GM19467 (cell line): ENCODE data around the gene HIBADH.
"Not testable (repeated sequence)": the region's sequence is repeated elsewhere in the genome, so short reads cannot be mapped to it uniquely, and the experiment has no call there.

Source experiments
- ATAC-seq: cut with Tn5 transposase; IDR thresholded peaks from one replicate; pipeline ENCODE4 v1.9.1; 2021; ENCODE audit warnings: mild to moderate bottlenecking, moderate library complexity; ENCODE audit not compliant: unreplicated experiment

Gene HIBADH

GRCh38 chr7:27603813-27604212 is 58.9 kb downstream of the HIBADH start:
- ATAC-seq, result no peak

- no peak for ATAC-seq
Measured at GRCh38 chr7:27602766-27603165, 59.9 kb downstream of the HIBADH start.

DNA sequence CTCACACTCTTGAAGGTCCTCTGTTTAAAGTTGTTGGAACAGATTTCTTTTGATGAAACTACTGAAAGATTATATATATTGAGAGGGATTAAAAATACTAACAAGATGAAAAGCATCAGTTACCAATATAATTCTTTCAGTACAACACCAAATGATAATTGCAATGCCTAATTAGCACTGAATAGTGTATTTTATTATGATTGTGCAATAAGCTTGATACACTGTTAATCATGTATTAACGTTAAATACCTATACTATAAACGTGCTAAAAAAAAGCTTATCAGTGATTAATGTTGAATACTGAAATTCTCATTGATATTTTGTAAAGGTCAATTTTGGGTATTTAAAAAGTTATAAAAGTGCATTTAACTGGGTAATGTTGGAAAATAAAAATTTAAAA is 61.5 kb downstream of the HIBADH start:
- no peak for ATAC-seq

GRCh38 chr7:27600247-27600646 is 62.4 kb downstream of the HIBADH start:
- no peak for ATAC-seq

GRCh38 chr7:27595009-27595408 is 67.7 kb downstream of the HIBADH start:
- no peak for ATAC-seq

DNA sequence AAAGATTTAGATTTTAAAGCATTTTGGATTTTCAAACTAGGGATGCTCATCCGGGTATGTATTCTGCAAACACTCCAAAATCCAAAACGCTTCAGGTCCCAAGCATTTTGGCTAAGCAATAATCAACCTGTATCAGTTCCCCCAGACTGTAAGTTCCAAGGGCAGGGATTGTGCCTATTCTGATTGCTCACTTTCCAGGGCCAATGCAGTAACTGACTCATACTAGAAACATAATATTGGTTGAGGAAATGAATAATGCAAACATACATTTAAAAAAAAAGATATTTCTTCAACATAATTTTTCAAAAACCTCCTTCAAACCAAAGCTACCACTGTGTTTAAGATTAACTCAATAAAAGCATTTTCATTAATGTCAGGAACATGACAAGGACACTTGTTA is 69.5 kb downstream of the HIBADH start:
- no peak for ATAC-seq

DNA sequence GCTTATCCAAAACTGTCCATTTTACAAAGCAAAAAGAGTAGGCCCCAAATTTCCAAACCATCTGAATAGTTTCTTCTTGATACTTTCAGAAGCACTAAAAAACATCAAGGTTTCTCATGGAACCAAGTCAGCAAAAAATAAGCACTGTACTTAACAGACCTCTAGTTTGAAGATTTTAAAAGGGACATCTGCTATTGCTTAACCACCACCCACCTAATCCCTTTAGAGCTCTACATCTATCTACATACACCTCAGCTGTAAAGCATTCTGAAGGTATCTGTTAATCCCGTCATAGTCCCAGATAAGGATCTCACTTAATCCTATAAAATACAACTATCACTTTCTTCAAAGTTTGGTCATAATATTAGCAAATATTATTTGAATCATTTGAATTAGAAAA is 72.3 kb downstream of the HIBADH start:
- no peak for ATAC-seq

DNA sequence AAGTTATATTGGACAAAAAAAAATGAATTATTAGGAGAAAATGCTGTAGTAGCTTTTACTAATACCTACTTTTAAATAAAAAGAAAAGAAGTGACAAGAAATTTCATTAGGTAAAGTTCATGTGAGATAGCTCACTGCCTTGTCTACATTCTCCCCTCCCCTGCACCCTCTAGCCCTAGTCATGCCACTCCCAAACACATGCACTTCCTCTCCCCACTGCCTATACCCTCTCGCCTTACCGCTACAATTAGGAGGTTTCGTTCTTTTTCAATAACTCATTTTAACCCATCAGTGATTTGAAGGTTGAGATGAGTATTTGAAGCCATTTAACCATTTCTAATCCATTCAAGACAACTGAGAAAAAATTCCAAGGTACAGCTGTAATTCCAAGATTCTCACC is 75.3 kb downstream of the HIBADH start:
- no peak for ATAC-seq

- ATAC-seq, result peak; percentile 83
Measured at GRCh38 chr7:27586825-27587224, 75.9 kb downstream of the HIBADH start.

GRCh38 chr7:27585781-27586447 is 76.8 kb downstream of the HIBADH start:
- no peak for ATAC-seq

GRCh38 chr7:27581906-27582305 is 80.8 kb downstream of the HIBADH start:
- no peak for ATAC-seq

DNA sequence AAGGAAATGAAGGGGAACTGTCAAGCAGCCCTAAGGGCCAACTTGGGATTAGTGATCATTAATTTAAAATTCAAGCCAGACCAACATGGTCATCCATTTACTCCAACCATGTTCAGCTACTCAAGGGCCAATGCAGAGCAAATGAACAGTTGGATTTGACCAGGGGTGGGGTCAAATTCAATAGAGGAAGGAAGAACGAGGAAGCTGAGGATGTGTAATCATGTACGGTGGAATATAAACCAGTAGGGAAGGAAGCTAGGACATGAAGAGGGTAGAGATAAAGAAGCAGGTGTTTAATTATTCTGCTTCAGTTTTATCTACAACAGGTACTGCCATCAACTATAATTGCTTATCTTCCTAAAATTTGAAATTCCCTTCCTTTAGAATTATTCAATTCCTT is 81.6 kb downstream of the HIBADH start:
- no peak for ATAC-seq

DNA sequence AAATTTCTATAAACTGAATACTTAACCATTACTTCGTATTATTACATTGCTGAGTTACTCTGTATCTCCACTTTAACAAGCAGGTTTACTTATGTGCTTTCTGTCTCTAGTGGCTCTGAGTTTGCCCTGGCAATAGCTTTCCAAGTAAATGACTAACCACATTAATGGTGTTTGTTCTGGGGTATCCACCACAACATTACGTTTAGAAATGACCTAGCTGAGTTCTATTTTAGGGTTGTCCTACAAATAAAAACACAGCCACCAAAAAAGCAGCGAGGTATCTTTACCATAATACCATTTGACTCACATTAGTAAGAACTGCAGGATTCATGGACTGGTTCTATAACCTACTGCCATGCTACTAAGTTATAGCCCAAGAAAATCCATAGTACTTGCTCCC is 83.1 kb downstream of the HIBADH start:
- ATAC-seq, result no peak

- ATAC-seq, result not testable (repeated sequence)
Measured at GRCh38 chr7:27578169-27578568, 84.5 kb downstream of the HIBADH start.

DNA sequence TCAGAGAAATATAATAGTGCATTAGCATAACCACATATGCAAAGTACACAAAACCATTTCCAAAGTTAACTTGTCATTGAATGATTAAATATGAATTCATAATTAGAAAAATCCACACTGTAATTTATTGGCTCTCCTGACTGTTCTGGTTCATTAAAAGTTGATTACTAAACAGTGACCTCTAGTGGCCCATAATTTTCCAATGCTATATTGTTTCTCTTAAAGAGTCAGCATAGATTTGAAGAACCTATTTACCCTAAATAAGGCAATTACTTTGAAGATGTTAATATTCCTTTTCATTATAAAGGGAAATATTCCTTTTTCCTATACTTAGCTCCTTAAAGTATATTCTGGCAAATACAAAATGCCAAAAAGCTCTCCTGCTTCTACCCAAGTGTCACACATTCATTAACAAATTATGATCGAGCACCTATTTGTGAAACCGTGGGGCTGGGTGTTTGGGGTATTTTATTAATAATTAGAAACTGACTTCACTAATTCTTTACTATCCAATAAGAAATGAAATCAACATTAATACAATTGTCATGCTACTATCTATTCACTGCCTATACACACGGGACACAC is 86.2 kb downstream of the HIBADH start:
- no peak for ATAC-seq

- ATAC-seq, result no peak
Measured at GRCh38 chr7:27575613-27576012, 87.1 kb downstream of the HIBADH start.

DNA sequence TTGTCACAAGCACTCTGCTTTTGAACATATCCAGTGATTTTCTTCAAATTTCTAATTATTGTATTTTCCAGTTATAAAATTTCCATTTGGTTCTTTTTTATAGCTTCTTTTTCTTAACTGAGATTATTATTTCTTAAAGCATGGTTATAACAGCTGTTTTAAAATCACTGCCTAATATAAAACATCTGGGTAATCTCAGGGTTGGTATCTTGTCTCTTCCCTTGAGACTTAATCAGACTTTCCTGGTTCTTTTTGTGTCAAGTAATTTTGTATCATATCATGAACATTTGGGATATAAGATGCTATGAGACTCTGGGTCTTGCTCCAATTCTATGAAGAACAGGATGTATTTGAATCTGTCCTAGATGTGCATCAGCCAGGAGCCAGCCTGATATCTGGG is 93.6 kb downstream of the HIBADH start:
- ATAC-seq, result no peak

DNA sequence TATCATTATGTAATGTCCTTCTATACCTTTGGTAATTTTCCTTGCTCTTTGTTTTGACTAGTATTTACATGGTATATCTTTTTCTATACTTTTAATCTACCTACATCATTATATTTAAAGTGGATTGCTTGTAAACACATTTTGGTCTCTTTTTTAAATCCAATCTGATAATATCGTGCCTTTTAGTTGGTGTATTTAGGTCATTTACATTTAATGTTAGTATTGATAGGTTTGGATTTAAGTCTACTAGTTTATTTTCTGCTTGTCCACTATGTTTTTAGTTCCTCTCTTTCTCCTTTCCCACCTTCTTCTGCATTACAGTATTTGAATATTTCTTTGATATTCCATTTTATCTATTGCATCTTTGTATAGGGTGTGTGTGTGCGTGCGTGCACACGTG is 95.4 kb downstream of the HIBADH start:
- no peak for ATAC-seq

DNA sequence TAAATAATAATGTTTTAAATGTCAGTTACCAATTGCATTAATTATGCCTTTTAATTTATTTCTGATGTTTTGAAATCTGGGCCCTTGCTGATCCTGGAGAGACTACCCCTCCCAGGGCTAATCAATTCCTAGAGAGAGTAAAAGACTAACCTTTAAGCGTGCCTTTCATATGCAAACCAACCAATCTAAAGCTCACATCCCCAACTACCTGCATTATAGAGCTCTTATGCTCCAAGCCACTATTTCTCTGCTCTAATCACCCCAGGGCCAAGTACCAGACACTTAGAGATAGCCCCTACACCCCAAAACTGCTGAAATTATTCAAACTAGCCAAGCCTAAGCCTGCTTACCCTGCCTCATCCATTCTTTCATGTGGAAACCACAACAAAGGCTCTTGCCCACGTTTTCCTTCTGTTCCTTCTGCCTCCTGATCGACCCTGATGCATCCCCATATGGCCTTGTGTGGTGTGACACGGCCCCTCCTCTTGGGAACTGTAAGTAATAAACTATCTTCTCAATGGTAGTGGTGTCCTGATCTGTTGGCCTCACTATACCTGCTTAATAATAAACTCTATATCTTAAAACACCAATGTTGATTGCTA is 97.7 kb downstream of the HIBADH start:
- no peak for ATAC-seq

DNA sequence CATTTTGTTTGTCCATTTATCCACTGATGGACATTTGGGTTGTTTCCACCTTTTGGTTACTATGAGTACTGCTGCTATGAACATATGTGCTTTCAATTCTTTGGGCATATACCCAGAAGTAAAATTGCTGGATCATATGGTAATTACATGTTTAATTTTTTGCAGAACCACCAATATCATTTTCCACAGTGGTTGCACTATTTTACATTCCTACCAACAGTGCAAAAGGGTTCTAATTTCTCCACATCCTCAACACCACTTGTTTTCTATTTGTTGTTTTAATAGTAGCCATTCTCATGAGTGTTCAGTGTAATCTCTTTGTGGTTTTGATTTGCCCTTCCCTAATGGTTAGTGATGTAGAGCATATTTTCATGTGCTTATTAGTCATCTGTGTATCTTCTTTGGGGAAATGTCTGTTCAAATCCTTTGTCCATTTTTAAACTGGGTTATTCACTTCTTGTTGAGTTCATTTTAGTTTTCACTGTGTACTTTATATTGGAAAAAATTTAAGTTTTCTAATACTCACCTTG is 101.9 kb downstream of the HIBADH start:
- no peak for ATAC-seq

DNA sequence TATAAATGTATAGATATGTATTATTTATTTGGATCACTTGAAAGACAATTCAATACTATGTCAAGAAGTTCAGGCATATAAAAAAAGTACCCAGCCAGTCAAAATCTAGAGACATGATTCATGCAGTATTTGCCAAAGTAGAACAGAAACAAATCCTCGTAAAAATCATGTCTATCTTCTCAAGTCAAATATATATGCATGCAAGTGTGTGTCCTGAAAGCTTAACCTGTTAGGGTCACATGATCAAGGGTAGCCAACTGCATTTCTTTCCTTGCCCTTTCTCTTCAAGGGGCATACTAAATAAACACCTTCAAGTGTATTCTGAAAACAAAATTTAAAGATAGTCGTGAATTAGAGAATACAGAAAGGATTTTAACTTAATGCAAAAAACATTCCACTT is 107.0 kb downstream of the HIBADH start:
- ATAC-seq, result no peak

DNA sequence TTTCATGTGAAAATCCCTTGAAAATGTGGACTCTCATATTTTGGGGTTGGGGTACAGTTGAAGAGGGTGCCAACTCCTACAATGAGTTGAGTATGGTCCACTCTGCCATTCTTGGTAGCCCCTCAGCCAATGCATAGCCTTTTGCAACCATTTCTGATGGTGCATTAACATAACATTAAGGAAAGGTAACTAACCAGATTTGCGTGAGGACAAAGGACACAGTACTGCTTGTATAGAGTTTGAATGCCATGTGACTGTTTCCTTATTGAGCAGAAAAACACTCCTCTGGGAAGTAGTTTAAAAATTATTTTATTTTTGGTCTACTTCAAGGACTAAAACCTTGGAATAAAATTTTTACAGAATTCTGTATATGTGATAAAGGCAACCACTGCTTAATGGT is 107.9 kb downstream of the HIBADH start:
- no peak for ATAC-seq
